Endothelial cell (in vitro differentiated cells): ENCODE data around the gene MAFB. TPM values are rescaled to one million over a fixed set of nuclear protein-coding genes. Genes with fewer than 3 reads are reported as not detected.

Experiments
- DNase-seq: peaks from one replicate; pipeline ENCODE4 v3.0.0; 2021; ENCODE audit warnings: low spot score
- H3K27ac Mint-ChIP-seq: one replicate; pipeline ENCODE4 v1.8.0; 2021; ENCODE audit warnings: mixed read lengths, inconsistent platforms; ENCODE audit not compliant: unreplicated experiment
- H3K27me3 Mint-ChIP-seq: one replicate; pipeline ENCODE4 v1.8.0; 2021; ENCODE audit warnings: mild to moderate bottlenecking, moderate library complexity, mixed read lengths, inconsistent platforms; ENCODE audit not compliant: unreplicated experiment
- H3K36me3 Mint-ChIP-seq: one replicate; pipeline ENCODE4 v1.8.0; 2021; ENCODE audit warnings: mild to moderate bottlenecking, low read depth, mixed read lengths, inconsistent platforms; ENCODE audit not compliant: unreplicated experiment
- H3K4me1 Mint-ChIP-seq: one replicate; pipeline ENCODE4 v1.8.0; 2021; ENCODE audit warnings: mild to moderate bottlenecking, mixed read lengths, inconsistent platforms; ENCODE audit not compliant: unreplicated experiment
- H3K4me3 Mint-ChIP-seq: one replicate; pipeline ENCODE4 v1.8.0; 2021; ENCODE audit warnings: mild to moderate bottlenecking, mixed read lengths, inconsistent platforms; ENCODE audit not compliant: unreplicated experiment
- H3K9me3 Mint-ChIP-seq: one replicate; pipeline ENCODE4 v1.8.0; 2021; ENCODE audit warnings: mixed read lengths, inconsistent platforms; ENCODE audit not compliant: unreplicated experiment
- total RNA-seq: library from RNA; stranded (reverse); fragmentation: NEBNext Ultra II Directional; extraction: Animal tissue kit (Norgen Biotek cat#: 25700); gene quantifications from one replicate; pipeline ENCODE4 v1.2.1, GENCODE V29; 2021; ENCODE audit not compliant: unreplicated experiment
- TF ChIP-seq, protein P1 (sequence below): fragments of 200-600 bp; sonication (generic); IDR thresholded peaks from one replicate; pipeline ENCODE4 v1.5.0; 2021; ENCODE audit warnings: antibody characterized with exemption; ENCODE audit not compliant: unreplicated experiment

The MAFB gene
- total RNA-seq, 1 donor from 2014 or later: 2.1 TPM

DNA sequence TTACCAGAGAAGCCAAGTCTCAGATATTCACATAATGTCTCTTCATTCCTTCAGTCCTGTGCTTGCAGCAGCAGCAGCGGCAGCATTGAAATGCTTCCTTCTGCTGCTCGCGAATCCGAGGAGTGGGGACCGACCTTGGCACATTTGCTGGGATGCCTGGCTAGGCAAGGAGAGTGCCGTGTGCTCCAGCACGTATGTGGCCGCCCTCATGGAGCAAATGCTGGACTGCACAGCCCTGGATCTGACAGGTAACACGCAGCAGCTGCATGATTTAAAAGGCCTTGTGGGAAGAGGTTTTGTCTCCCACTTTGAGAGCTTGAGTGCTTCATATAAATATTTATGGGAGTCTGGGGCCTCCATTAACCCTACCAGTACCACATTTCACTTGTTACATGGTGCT lies 9.9 kb downstream of the MAFB start:
- Mint-ChIP-seq H3K9me3 (no peaks in the 10 kb centered on the region), H3K27me3 (peaks cover 14% of the 10 kb centered on the region), H3K36me3 (no peaks in the 10 kb centered on the region), H3K27ac (no peak overlapping the region), H3K4me1 (peaks cover 8% of the 10 kb centered on the region), H3K4me3 (no peak overlapping the region)
- DNase-seq: no peak
- TF ChIP-seq, protein P1, sequence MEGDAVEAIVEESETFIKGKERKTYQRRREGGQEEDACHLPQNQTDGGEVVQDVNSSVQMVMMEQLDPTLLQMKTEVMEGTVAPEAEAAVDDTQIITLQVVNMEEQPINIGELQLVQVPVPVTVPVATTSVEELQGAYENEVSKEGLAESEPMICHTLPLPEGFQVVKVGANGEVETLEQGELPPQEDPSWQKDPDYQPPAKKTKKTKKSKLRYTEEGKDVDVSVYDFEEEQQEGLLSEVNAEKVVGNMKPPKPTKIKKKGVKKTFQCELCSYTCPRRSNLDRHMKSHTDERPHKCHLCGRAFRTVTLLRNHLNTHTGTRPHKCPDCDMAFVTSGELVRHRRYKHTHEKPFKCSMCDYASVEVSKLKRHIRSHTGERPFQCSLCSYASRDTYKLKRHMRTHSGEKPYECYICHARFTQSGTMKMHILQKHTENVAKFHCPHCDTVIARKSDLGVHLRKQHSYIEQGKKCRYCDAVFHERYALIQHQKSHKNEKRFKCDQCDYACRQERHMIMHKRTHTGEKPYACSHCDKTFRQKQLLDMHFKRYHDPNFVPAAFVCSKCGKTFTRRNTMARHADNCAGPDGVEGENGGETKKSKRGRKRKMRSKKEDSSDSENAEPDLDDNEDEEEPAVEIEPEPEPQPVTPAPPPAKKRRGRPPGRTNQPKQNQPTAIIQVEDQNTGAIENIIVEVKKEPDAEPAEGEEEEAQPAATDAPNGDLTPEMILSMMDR: no peak

DNA sequence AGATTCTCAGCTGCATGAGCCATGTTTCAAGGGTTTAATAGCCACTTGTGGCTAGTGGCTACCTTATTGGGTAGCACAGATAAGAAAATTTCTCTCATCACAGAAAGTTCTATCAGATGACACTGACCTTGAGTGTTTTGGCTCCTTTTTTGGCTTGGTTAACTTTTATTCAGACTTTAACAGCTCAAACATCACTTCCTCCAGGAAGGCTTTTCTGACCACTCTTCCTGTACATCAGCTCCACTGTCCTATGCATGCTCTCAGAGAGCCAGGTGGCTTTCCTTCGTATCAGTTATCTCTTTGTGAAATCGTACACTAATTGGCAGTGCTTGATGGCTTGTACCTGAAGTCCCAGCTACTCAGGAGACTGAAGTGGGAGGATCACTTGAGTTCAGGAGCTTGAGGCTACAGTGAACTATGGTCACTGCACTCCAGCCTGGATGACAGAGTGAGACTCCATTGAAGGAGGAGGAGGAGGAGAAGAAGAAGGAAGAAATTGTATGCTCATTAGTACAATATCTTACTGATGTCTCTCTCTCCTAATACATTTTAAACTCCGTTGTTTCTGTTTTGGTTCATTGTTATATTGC lies 10.7 kb downstream of the MAFB start:
- H3K27me3 Mint-ChIP-seq: peaks cover 13% of the 10 kb centered on the region
- no peak for DNase-seq
- TF ChIP-seq, protein P1: no peak
- no peaks in the 10 kb centered on the region for H3K36me3 Mint-ChIP-seq
- H3K4me3 Mint-ChIP-seq: no peak overlapping the region
- no peaks in the 10 kb centered on the region for H3K9me3 Mint-ChIP-seq
- H3K4me1 Mint-ChIP-seq: peaks cover 7% of the 10 kb centered on the region
- no peak overlapping the region for H3K27ac Mint-ChIP-seq

DNA sequence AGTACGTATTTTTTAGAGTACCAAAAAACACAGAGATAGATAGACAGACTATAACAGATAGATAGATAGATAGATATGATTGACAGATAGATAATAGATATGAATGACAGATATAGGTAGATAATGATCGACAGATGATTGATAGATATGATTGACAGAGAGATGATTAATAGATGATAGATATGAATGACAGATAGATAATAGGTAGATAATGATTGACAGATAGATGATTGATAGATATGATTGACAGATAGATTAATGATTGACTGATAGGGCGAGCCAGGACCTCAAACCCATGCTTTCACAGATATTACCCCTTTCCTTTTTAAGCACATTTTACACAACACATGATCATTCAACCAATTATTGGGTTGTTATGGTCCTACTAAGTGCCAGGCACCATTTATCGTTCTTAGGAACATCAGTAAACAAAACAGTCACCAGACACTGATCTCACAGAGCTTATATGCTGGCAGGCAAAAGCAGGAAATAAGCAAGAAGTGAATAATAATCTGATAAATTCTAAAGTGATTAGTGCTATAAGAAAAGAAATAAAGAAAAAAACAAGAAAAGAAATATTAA lies 11.6 kb downstream of the MAFB start:
- H3K36me3 Mint-ChIP-seq: no peaks in the 10 kb centered on the region
- peaks cover 11% of the 10 kb centered on the region for H3K27me3 Mint-ChIP-seq
- no peak overlapping the region for H3K4me3 Mint-ChIP-seq

DNA sequence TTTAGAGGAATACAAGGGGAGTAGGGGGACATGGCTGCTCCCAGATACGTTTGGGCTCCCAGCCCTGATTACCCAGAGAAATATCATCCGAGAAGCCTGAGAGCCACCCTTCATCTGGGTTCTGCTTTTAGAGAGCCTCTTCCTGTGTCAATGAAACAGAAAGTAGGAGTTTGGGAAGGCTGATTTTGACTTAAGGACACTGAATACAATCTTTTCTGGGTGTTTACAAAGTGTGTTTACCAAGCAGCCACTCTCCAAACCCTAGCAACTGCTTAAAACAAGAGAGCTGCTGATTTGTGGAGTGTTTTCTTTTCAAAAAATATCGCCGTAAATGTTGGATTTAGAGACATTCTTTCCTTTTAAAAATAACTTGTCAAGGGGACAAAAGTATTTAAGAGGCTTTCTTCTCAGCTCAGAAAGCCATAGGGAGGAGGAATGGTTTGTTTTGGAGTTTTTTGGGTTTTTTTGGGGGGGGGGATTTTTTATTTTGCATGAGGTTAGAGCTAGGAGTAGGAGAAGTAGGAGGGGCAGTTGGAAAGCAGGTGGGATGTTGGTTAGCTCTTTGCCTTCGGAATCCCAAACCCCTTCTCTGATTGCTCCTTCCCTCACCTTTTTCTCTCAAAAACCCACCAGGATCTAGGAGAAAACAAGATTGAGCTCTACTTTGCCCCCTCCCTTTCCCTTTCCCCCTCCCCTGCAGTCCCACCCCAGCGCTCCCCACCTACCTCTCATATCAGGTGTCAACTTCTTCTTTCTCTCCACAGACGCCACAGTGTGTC lies 12.4 kb downstream of the MAFB start:
- DNase-seq: no peak
- Mint-ChIP-seq H3K9me3 (no peaks in the 10 kb centered on the region), H3K4me1 (no peaks in the 10 kb centered on the region), H3K27me3 (peaks cover 6% of the 10 kb centered on the region), H3K27ac (no peak overlapping the region), H3K4me3 (no peak overlapping the region), H3K36me3 (no peaks in the 10 kb centered on the region)
- TF ChIP-seq, protein P1: no peak

More for the DNA sequence above, 11.6 kb downstream of the MAFB start:
- no peak for DNase-seq
- H3K4me1 Mint-ChIP-seq: peaks cover 5% of the 10 kb centered on the region
- H3K9me3 Mint-ChIP-seq: no peaks in the 10 kb centered on the region
- H3K27ac Mint-ChIP-seq: no peak overlapping the region
- TF ChIP-seq, protein P1: no peak
